ENCODE measurements around the gene SLC35F3. TPM values are rescaled to one million over a fixed set of nuclear protein-coding genes. Genes with fewer than 3 reads are reported as not detected.

SLC35F3 gene
- total and polyA plus RNA-seq, 9 of the 15 experiments (the other 6 are each of a cell fraction or from before 2014, with no cell fraction given), result 0.04 to 0.07 (median 0.04) TPM; not detected in 6

DNA sequence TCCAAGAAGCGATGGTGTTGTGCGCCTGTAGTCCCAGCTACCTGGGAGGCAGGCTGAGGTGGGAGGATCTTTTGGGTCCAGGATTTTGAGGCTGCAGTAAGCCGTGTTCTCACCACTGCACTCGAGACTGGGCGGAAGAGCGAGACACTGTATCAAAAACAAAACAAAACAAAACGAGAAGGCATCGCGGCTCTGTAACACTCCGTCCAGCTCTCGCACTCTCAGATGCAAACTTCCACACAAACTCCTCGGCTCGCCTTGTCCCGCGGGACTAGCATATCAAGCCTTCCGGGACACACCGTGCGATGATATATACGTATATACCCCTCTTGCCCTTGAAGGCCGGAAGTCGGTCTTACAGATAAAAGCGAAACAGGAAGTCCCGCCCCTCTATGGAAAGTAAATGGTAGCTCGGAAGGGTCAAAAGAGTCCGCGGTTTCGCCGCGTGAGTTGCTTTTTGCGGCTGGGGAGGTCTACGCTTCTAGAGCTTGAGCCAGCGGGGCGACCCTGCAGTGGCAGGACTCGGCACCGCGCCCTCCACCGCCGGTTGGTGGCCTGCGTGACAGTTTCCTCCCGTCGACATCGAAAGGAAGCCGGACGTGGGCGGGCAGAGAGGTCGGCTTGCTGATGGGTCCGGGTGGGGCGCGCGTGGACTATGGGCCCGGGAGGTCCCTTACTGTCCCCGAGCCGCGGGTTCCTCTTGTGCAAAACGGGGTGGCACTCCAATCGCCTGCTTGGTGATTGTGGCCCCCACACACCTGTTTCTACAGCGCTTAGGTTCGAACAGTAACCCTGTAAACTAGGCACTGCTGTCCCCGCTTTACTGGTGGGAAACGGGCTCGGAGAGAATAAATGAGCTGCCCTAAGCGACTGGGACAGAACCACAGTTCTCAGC, 468.8 kb downstream of the SLC35F3 start, which contains the start of gene COA6 (continued):
- TF ChIP-seq, protein P1, sequence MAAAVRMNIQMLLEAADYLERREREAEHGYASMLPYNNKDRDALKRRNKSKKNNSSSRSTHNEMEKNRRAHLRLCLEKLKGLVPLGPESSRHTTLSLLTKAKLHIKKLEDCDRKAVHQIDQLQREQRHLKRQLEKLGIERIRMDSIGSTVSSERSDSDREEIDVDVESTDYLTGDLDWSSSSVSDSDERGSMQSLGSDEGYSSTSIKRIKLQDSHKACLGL (CRISPR knock-in tag; IDR thresholded peaks at IDR 0.05; ENCODE audit: borderline replicate concordance, poor library complexity, severe bottlenecking), result no peak
- TF ChIP-seq NBN (IDR thresholded peaks at IDR 0.05; ENCODE audit: low read depth) (peak; percentile 92), POLR2AphosphoS5 (IDR thresholded peaks at IDR 0.05; ENCODE audit: control insufficient read depth, insufficient read depth, low read depth, low read length) (peak; percentile 99), CBX1 (IDR thresholded peaks at IDR 0.05; ENCODE audit: low read depth) (peak; percentile 67; the same call in 1 of the 2 replicates), CTBP1 (IDR thresholded peaks at IDR 0.05; ENCODE audit: borderline replicate concordance) (peak; percentile 83), LARP7 (IDR thresholded peaks at IDR 0.05) (peak; percentile 94), MYBL2 (IDR thresholded peaks at IDR 0.05; ENCODE audit: low read depth) (no peak; the same call in 1 of the 2 replicates), MYBL2 (CRISPR knock-in tag; IDR thresholded peaks at IDR 0.05; ENCODE audit: borderline replicate concordance) (no peak), ZNF121 (CRISPR knock-in tag; conservative IDR thresholded peaks at IDR 0.05) (no peak; the same call in 1 of the 2 replicates), FUS (optimal IDR thresholded peaks at IDR 0.05; ENCODE audit: low read depth, low read length) (no peak), JUND (IDR thresholded peaks at IDR 0.05; ENCODE audit: borderline replicate concordance, low read depth, low read length) (peak; percentile 69), JUND (tag; IDR thresholded peaks at IDR 0.05; ENCODE audit: borderline replicate concordance, low read depth, low read length) (no peak; the same call in 1 of the 3 replicates), ZNF24 (IDR thresholded peaks at IDR 0.05) (peak; percentile 51; the same call in 1 of the 2 replicates), ZNF224 (CRISPR knock-in tag; IDR thresholded peaks at IDR 0.05) (no peak; the same call in 1 of the 2 replicates), POLR2G (IDR thresholded peaks at IDR 0.05; ENCODE audit: low read depth, low read length) (peak; percentile 97)
- TF ChIP-seq, protein P2, sequence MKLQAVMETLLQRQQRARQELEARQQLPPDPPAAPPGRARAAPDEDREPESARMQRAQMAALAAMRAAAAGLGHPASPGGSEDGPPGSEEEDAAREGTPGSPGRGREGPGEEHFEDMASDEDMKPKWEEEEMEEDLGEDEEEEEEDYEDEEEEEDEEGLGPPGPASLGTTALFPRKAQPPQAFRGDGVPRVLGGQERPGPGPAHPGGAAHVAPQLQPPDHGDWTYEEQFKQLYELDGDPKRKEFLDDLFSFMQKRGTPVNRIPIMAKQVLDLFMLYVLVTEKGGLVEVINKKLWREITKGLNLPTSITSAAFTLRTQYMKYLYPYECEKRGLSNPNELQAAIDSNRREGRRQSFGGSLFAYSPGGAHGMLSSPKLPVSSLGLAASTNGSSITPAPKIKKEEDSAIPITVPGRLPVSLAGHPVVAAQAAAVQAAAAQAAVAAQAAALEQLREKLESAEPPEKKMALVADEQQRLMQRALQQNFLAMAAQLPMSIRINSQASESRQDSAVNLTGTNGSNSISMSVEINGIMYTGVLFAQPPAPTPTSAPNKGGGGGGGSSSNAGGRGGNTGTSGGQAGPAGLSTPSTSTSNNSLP (IDR thresholded peaks at IDR 0.05; ENCODE audit: borderline replicate concordance, low read depth, low read length), result peak; percentile 53; the same call in 1 of the 2 replicates
- TF ChIP-seq, protein P3, sequence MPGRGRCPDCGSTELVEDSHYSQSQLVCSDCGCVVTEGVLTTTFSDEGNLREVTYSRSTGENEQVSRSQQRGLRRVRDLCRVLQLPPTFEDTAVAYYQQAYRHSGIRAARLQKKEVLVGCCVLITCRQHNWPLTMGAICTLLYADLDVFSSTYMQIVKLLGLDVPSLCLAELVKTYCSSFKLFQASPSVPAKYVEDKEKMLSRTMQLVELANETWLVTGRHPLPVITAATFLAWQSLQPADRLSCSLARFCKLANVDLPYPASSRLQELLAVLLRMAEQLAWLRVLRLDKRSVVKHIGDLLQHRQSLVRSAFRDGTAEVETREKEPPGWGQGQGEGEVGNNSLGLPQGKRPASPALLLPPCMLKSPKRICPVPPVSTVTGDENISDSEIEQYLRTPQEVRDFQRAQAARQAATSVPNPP (IDR thresholded peaks at IDR 0.05; ENCODE audit: borderline replicate concordance, insufficient read depth, insufficient read length), result no peak
- TF ChIP-seq, protein P4, sequence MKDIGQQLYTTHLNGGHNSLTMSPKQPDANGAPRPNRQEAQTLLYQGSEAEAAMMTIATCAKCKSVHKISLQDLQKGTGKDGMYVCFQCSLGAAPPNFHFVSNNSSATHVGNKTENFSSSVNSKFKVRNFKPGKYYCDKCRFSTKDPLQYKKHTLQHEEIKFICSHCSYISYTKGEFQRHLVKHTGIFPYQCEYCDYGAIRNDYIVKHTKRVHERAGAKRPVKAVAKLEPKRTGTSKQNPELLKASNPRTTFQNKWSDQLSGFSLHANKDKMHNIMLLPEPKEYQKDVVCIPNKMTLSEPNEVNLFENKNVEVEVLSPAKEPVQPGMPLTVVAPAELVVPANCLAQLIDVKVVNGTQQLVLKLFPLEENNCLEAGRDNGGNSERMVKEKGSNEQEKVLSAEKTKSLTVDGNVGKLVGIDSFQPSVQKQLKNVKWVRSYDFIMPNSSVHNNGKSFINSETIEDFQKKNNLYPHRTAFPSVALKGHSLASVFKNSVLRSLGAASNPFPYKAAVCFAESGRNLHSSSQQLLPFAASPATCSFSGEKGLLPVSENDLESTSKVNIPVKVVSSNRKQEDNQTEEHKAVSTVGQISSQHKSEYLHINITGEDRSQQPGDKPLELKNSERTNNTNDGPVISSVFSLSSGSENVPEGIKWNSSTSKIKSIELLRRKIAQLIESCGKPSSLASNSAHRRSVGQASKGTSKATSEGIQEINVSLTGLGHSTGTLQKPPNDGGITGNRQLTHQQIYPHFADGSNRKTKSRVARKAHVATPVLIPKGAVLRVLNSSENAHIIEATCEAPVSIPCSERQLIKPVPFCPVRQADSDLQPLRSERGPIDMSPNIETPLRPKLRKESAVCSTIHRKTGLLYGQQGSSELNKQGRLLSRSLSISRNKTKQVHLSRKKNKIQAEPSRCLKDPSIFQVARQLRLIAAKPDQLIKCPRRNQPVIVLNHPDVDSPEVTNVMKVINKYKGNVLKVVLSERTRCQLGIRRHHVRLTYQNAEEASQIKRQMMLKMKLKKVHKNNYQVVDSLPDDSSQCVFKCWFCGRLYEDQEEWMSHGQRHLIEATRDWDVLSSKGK (CRISPR knock-in tag; IDR thresholded peaks at IDR 0.05), result peak; percentile 75; the same call in 1 of the 2 replicates

All from K562 (cell line).